Hepatocyte (in vitro differentiated cells): Measurements from ENCODE around the gene SEMA5B.

Experiments
- EZH2 ChIP-seq: fragments of 200-600 bp; sonication (generic); IDR thresholded peaks from 2 replicates; pipeline ENCODE4 v1.6.1; 2016; ENCODE audit warnings: antibody characterized with exemption, mild to moderate bottlenecking, borderline replicate concordance
- EZH2phosphoT487 ChIP-seq: fragments of 200-600 bp; sonication (generic); IDR thresholded peaks from one replicate; pipeline ENCODE4 v1.6.1; 2018; ENCODE audit warnings: antibody characterized with exemption, mild to moderate bottlenecking, low read depth, moderate library complexity; ENCODE audit not compliant: unreplicated experiment, severe bottlenecking
- TF ChIP-seq, protein P1 (sequence below): fragments of 200-600 bp; sonication (generic); IDR thresholded peaks from 2 replicates; pipeline ENCODE4 v1.5.1; 2016; ENCODE audit warnings: antibody characterized with exemption, mild to moderate bottlenecking; ENCODE audit not compliant: poor library complexity

DNA sequence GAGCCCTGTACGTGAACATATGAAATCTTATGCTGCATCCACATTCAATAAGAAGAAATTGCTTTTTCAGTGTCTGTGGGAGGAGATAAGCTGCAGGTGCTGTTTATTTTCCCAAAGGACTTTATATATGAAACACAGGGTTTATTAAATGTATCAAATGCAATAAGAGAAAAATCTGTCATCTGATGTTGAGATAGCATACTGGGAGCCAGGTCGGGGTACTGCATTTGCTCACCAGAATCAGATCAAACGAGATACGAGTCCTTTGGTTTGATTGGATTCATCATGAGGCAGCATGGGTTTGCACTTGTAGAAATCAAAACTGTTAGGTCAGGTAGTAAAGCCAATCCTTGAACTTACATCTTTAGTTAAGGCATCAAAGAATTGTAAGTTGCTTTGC lies 141.3 kb downstream of the SEMA5B start:
- TF ChIP-seq, protein P1, sequence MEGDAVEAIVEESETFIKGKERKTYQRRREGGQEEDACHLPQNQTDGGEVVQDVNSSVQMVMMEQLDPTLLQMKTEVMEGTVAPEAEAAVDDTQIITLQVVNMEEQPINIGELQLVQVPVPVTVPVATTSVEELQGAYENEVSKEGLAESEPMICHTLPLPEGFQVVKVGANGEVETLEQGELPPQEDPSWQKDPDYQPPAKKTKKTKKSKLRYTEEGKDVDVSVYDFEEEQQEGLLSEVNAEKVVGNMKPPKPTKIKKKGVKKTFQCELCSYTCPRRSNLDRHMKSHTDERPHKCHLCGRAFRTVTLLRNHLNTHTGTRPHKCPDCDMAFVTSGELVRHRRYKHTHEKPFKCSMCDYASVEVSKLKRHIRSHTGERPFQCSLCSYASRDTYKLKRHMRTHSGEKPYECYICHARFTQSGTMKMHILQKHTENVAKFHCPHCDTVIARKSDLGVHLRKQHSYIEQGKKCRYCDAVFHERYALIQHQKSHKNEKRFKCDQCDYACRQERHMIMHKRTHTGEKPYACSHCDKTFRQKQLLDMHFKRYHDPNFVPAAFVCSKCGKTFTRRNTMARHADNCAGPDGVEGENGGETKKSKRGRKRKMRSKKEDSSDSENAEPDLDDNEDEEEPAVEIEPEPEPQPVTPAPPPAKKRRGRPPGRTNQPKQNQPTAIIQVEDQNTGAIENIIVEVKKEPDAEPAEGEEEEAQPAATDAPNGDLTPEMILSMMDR = no peak
- no peak for TF ChIP-seq EZH2
- no peak for TF ChIP-seq EZH2phosphoT487
